Neuronal stem cell (in vitro differentiated cells): ENCODE measurements around the gene TIMP3.

Source experiments
- DNase-seq: peaks from one replicate; pipeline ENCODE4 v3.0.0-alpha.2; 2013; ENCODE audit warnings: low spot score
- H2AFZ ChIP-seq: one replicate; pipeline ENCODE4 v1.6.1; 2013; ENCODE audit warnings: mild to moderate bottlenecking, low read length, inconsistent platforms
- H2AK5ac ChIP-seq: 2 replicates; pipeline ENCODE4 v1.6.1; 2013; ENCODE audit warnings: low read depth, mild to moderate bottlenecking, inconsistent platforms, low read length, moderate library complexity, mixed read lengths
- H2BK120ac ChIP-seq: 2 replicates; pipeline ENCODE4 v1.6.1; 2013; ENCODE audit warnings: low read depth, mild to moderate bottlenecking, inconsistent platforms, low read length, moderate library complexity, mixed read lengths
- H2BK12ac ChIP-seq: one replicate; pipeline ENCODE4 v1.6.1; 2013; ENCODE audit warnings: low read length, inconsistent platforms
- H2BK15ac ChIP-seq: 2 replicates; pipeline ENCODE4 v1.6.1; 2013; ENCODE audit warnings: mild to moderate bottlenecking, low read length, inconsistent platforms, mixed read lengths
- H2BK5ac ChIP-seq: one replicate; pipeline ENCODE4 v1.6.1; 2013; ENCODE audit warnings: inconsistent platforms, mild to moderate bottlenecking, low read length, moderate library complexity
- H3K14ac ChIP-seq: one replicate; pipeline ENCODE4 v1.6.1; 2013; ENCODE audit warnings: low read length, inconsistent platforms
- H3K18ac ChIP-seq: 2 replicates; pipeline ENCODE4 v1.6.1; 2013; ENCODE audit warnings: low read length, inconsistent platforms
- H3K23ac ChIP-seq: 2 replicates; pipeline ENCODE4 v1.6.1; 2013; ENCODE audit warnings: low read depth, mild to moderate bottlenecking, mixed read lengths, low read length, inconsistent platforms; ENCODE audit not compliant: poor library complexity
- H3K27ac ChIP-seq: replicated peaks from 3 replicates; pipeline ENCODE4 v1.5.1; 2013; ENCODE audit warnings: low read length, inconsistent platforms
- H3K27me3 ChIP-seq, 3 experiments: 2 replicates each; pipeline ENCODE4 v1.6.1; 2013; ENCODE audit warnings: low read length in 3 of 3, mild to moderate bottlenecking in 2 of 3, inconsistent platforms in 1 of 3, low read depth in 1 of 3, mixed read lengths in 1 of 3, moderate library complexity in 1 of 3; ENCODE audit not compliant: control insufficient read depth in 3 of 3, insufficient read depth in 3 of 3
- H3K36me3 ChIP-seq, 2 donors: replicated peaks in 1 of 2; 2 replicates each; pipeline ENCODE4 v1.6.1; 2013; ENCODE audit warnings: low read length in 2 of 2; ENCODE audit not compliant: control insufficient read depth in 2 of 2, insufficient read depth in 2 of 2
- H3K4ac ChIP-seq: 2 replicates; pipeline ENCODE4 v1.6.1; 2013; ENCODE audit warnings: inconsistent platforms, mild to moderate bottlenecking, low read length, moderate library complexity
- H3K4me1 ChIP-seq, 2 donors: 1 replicate in 1 of 2; 2 replicates in 1 of 2; pipeline ENCODE4 v1.6.1; 2013; ENCODE audit warnings: low read length in 2 of 2, low read depth in 1 of 2; ENCODE audit not compliant: control insufficient read depth in 2 of 2, insufficient read depth in 1 of 2
- H3K4me2 ChIP-seq: one replicate; pipeline ENCODE4 v1.6.1; 2013; ENCODE audit warnings: mild to moderate bottlenecking, low read length, inconsistent platforms; ENCODE audit not compliant: insufficient read depth, poor library complexity, severe bottlenecking
- H3K4me3 ChIP-seq, 2 donors: 2 replicates each; pipeline ENCODE4 v1.5.1; 2013; ENCODE audit warnings: low read length in 2 of 2, mild to moderate bottlenecking in 2 of 2, inconsistent platforms in 1 of 2, moderate library complexity in 1 of 2
- H3K79me1 ChIP-seq: one replicate; pipeline ENCODE4 v1.6.1; 2013; ENCODE audit warnings: low read depth, mild to moderate bottlenecking, inconsistent platforms, low read length, moderate library complexity
- H3K9ac ChIP-seq: one replicate; pipeline ENCODE4 v1.6.1; 2013; ENCODE audit warnings: mild to moderate bottlenecking, low read depth, low read length, inconsistent platforms; ENCODE audit not compliant: poor library complexity
- H3K9me3 ChIP-seq, 2 donors: replicated peaks in 1 of 2; 2 replicates each; pipeline versions ENCODE3 to v1.6.1; 2013; ENCODE audit warnings: low read length in 2 of 2, mild to moderate bottlenecking in 2 of 2, inconsistent platforms in 1 of 2, low read depth in 1 of 2, mixed read lengths in 1 of 2, moderate library complexity in 1 of 2; ENCODE audit not compliant: control insufficient read depth in 2 of 2, insufficient read depth in 1 of 2
- H4K8ac ChIP-seq: one replicate; pipeline ENCODE4 v1.6.1; 2013; ENCODE audit warnings: low read depth, mild to moderate bottlenecking, inconsistent platforms, low read length, moderate library complexity
- H4K91ac ChIP-seq: one replicate; pipeline ENCODE4 v1.6.1; 2013; ENCODE audit warnings: low read length, low read depth, mild to moderate bottlenecking, inconsistent platforms; ENCODE audit not compliant: poor library complexity
- WGBS, 2 donors: extraction: QIAGEN DNeasy Blood & Tissue Kit; methylation state at CpG; one replicate each; pipeline ENCODE4 v1.1.7; 2013; ENCODE audit warnings: missing lambda C conversion rate in 2 of 2, mixed read lengths in 1 of 2; ENCODE audit not compliant: insufficient read length in 2 of 2, insufficient replicate concordance in 1 of 2; ENCODE audit errors: extremely low coverage in 2 of 2; 5-methylcytosine and 5-hydroxymethylcytosine counted together

The TIMP3 gene

DNA sequence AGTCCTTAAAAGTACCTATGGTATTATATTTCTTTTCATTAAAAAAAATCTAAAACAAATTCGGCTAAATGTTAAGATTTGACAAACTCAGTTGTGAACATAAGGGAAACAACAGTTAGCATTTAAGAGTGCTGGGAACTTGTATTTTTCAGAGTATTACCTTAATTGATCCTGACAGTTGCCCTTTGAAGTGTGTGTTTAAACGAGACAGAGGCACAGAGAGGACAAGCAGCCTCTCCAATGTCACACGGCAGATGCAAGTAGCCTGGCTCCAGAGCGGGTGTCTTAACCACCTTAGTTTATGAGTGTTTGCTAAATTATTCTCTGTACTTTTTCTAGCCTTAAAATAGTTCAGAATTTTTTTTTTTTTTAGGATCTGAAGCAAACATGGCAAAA lies 80.9 kb downstream of the TIMP3 start:
- no peak overlapping the region for H3K18ac ChIP-seq
- no peaks in the 10 kb centered on the region for H3K79me1 ChIP-seq
- no peak overlapping the region for H2AFZ ChIP-seq
- H3K27me3 ChIP-seq, result peaks cover 0 to 7% (median 0%) of the 10 kb centered on the region in 3 experiments
- no peak overlapping the region for H3K27ac ChIP-seq
- no peak overlapping the region for H2BK5ac ChIP-seq
- no peak overlapping the region for H2BK120ac ChIP-seq
- no peak overlapping the region for H3K9ac ChIP-seq
- H3K4me1 ChIP-seq, result peaks cover 0 to 5% of the 10 kb centered on the region in 2 donors
- no peak overlapping the region for H2AK5ac ChIP-seq
- no peak for DNase-seq
- no peak overlapping the region for H3K23ac ChIP-seq
- no peak overlapping the region for H3K4me3 ChIP-seq
- H2BK15ac ChIP-seq, result no peak overlapping the region
- H3K4me2 ChIP-seq, result no peak overlapping the region
- no peak overlapping the region for H3K4ac ChIP-seq
- no peak overlapping the region for H4K8ac ChIP-seq
- H3K36me3 ChIP-seq, result no peaks in the 10 kb centered on the region
- no peak overlapping the region for H2BK12ac ChIP-seq
- no peak overlapping the region for H3K14ac ChIP-seq
- no CpG with 5 or more reads among the region's 4 CpGs for WGBS, 2 donors
- H4K91ac ChIP-seq, result no peak overlapping the region
- no peaks in the 10 kb centered on the region for H3K9me3 ChIP-seq

DNA sequence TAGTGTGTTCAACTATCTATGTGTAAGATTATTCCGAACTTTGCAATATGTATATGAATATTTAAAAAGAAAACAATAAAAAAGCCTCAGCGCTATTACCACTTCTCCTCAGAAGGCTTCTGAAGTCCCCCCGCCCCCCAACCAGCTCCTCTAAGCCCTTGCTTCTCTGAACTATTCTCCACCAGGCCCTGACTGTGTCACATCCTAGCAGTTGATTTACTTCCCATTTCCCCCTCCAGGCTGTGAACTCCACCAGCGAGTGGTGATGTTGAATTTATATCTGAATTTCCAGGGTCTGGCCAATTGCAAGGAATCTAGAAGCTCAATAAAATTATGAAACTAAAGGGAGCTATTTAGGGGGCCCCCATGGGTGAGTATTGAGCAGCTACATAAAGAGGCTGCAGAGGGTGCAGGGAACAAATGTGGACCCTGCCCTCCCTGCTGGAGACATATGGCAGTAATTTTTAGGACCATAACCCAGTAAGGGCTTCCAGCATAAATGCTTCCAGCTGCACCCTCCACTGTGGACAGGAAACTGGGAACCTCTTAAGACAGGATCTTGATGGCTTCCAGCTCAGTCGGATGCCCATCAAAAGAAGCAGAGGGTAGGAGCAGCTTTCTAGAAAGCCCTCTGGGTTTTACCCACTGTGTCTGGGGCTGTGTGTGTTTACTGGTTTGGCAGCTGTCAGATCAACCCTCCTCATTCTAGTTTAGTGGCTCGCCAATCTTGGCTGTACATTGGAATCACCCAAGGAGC lies 81.4 kb downstream of the TIMP3 start:
- no peaks in the 10 kb centered on the region for H3K79me1 ChIP-seq
- H3K36me3 ChIP-seq, result no peaks in the 10 kb centered on the region
- no peak overlapping the region for H4K91ac ChIP-seq
- H3K4me1 ChIP-seq, result peaks cover 0 to 5% of the 10 kb centered on the region in 2 donors
- no peaks in the 10 kb centered on the region for H3K9me3 ChIP-seq
- no peak overlapping the region for H2AK5ac ChIP-seq
- H4K8ac ChIP-seq, result no peak overlapping the region
- no peak overlapping the region for H3K14ac ChIP-seq
- H3K4me2 ChIP-seq, result no peak overlapping the region
- no peak overlapping the region for H2BK15ac ChIP-seq
- H3K4ac ChIP-seq, result no peak overlapping the region
- no peak overlapping the region for H2AFZ ChIP-seq
- no peak overlapping the region for H2BK120ac ChIP-seq
- no peak overlapping the region for H2BK12ac ChIP-seq
- no peak overlapping the region for H3K23ac ChIP-seq
- no peak overlapping the region for H3K18ac ChIP-seq
- no peak overlapping the region for H3K27ac ChIP-seq
- no peak overlapping the region for H2BK5ac ChIP-seq
- H3K4me3 ChIP-seq, result no peak overlapping the region
- no peak for DNase-seq
- no peak overlapping the region for H3K9ac ChIP-seq
- WGBS, 2 donors, result no CpG with 5 or more reads among the region's 6 CpGs
- peaks cover 0 to 7% (median 0%) of the 10 kb centered on the region in 3 experiments for H3K27me3 ChIP-seq

DNA sequence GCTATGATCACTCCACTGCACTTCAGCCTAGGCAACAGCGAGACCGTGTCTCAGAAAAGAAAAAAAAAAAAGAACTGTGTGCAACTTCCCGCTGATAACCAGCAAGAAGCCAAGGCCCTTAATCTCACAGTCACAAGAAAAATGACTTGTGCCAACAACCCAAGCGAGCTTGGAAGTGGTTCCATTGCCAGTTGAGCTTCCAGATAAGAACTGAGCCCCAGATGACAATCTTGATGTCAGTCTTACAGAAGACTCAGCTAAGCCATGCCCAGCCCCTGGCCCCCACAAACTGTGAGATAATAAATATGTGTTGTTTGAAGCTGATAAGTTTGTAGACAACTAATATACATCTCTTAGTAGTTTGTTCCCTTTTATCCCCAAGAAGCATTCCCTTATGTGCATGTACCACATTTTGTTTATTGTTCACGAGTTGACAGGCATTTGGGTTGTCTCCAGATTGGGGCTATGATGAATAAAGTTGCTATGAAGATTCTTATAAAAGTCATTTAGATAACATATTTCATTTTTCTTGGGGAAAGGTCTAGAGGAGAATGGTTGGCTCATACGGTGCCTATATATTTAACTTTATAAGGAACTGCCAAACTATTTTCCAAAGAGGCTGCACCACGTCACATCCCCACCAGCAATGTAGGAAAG lies 85.9 kb downstream of the TIMP3 start:
- Histone ChIP-seq H3K27ac (no peak overlapping the region), H2BK12ac (no peak overlapping the region), H3K14ac (no peak overlapping the region), H4K91ac (no peak overlapping the region), H3K18ac (no peak overlapping the region), H2AFZ (no peak overlapping the region), H3K36me3 (no peaks in the 10 kb centered on the region), H3K9ac (no peak overlapping the region), H3K4me3 (no peak overlapping the region), H3K4me1 (no peaks in the 10 kb centered on the region), H3K27me3 (no peaks in the 10 kb centered on the region), H3K4ac (no peak overlapping the region), H2BK120ac (no peak overlapping the region), H3K9me3 (no peaks in the 10 kb centered on the region), H2AK5ac (no peak overlapping the region), H2BK15ac (no peak overlapping the region), H3K79me1 (no peaks in the 10 kb centered on the region), H4K8ac (no peak overlapping the region), H2BK5ac (no peak overlapping the region), H3K23ac (no peak overlapping the region), H3K4me2 (no peak overlapping the region)
- no peak for DNase-seq
- WGBS, 2 donors, result no CpG with 5 or more reads among the region's 7 CpGs

DNA sequence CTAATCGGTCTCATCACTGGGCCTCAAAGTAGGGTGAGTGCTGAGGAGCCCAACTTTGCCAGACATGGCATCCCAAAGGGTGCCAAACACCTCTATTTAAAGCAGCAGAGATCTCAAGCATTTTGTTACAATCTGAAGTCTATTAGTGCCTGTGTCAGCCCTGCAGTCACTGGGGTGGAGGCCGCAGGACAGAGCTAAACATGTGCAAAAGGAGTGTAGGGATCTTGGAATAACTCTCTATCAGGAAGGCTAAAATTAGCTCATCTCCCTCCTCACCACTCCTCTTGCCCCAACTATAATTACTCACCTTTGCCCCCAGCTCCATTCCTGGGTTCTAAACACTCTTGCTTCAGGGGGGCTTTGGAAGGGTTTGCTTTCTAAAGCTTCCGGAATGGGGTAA lies 87.5 kb downstream of the TIMP3 start:
- Histone ChIP-seq H4K8ac (no peak overlapping the region), H3K18ac (no peak overlapping the region), H3K36me3 (no peaks in the 10 kb centered on the region), H3K14ac (no peak overlapping the region), H2BK120ac (no peak overlapping the region), H3K9me3 (no peaks in the 10 kb centered on the region), H3K4ac (no peak overlapping the region), H2BK5ac (no peak overlapping the region), H3K23ac (no peak overlapping the region), H3K4me2 (no peak overlapping the region), H2BK15ac (no peak overlapping the region), H3K9ac (no peak overlapping the region), H3K27ac (no peak overlapping the region), H3K27me3 (no peaks in the 10 kb centered on the region), H4K91ac (no peak overlapping the region), H2AK5ac (no peak overlapping the region), H3K79me1 (no peaks in the 10 kb centered on the region), H3K4me1 (no peaks in the 10 kb centered on the region), H2AFZ (no peak overlapping the region), H2BK12ac (no peak overlapping the region), H3K4me3 (no peak overlapping the region)
- no peak for DNase-seq
- no CpG with 5 or more reads among the region's 3 CpGs for WGBS, 2 donors
